ENCODE data around the gene ZFYVE19. TPM values are rescaled to one million over a fixed set of nuclear protein-coding genes. Genes with fewer than 3 reads are reported as not detected.

Gene ZFYVE19
- total RNA-seq, 1 donor from 2014 or later: 26.7 TPM

- ATAC-seq (no peak), DNase-seq (no peak)
- no peak for TF ChIP-seq CTCF (IDR thresholded peaks at IDR 0.05)
- Histone ChIP-seq H3K9me3 (no peaks in the 10 kb centered on the region), H3K36me3 (no peaks in the 10 kb centered on the region), H3K27ac (no peak overlapping the region), H3K4me1 (peaks cover 19% of the 10 kb centered on the region), H3K27me3 (no peaks in the 10 kb centered on the region), H3K4me3 (no peak overlapping the region)
- intact Hi-C loops (cut with DNase I): no loop called here
Observed at GRCh38 chr15:40799523-40799922, 7.4 kb upstream of the ZFYVE19 start.

GRCh38 chr15:40803076-40803475 is 3.8 kb upstream of the ZFYVE19 start:
- H3K36me3 ChIP-seq: no peaks in the 10 kb centered on the region
- intact Hi-C loops (cut with DNase I): no loop called here
- no peaks in the 10 kb centered on the region for H3K9me3 ChIP-seq
- no peak overlapping the region for H3K4me3 ChIP-seq
- DNase-seq (no peak), ATAC-seq (no peak)
- no peaks in the 10 kb centered on the region for H3K27me3 ChIP-seq
- H3K27ac ChIP-seq: no peak overlapping the region
- H3K4me1 ChIP-seq: peaks cover 16% of the 10 kb centered on the region
- TF ChIP-seq CTCF (IDR thresholded peaks at IDR 0.05): no peak

GRCh38 chr15:40803688-40804087 is 3.2 kb upstream of the ZFYVE19 start:
- no peak for TF ChIP-seq CTCF (IDR thresholded peaks at IDR 0.05)
- DNase-seq (no peak), ATAC-seq (no peak)
- Histone ChIP-seq H3K36me3 (no peaks in the 10 kb centered on the region), H3K27me3 (no peaks in the 10 kb centered on the region), H3K4me1 (peaks cover 22% of the 10 kb centered on the region), H3K27ac (no peak overlapping the region), H3K4me3 (no peak overlapping the region), H3K9me3 (no peaks in the 10 kb centered on the region)
- intact Hi-C loops (cut with DNase I): no loop called here

GRCh38 chr15:40806672-40807027 is 239 bp upstream of the ZFYVE19 start:
- intact Hi-C loops (cut with DNase I): no loop called here
- ATAC-seq (no peak), DNase-seq (no peak)
- no peak for TF ChIP-seq CTCF (IDR thresholded peaks at IDR 0.05)
- H3K4me3 ChIP-seq: peak overlapping the region; percentile 69
- no peaks in the 10 kb centered on the region for H3K9me3 ChIP-seq
- H3K27me3 ChIP-seq: no peaks in the 10 kb centered on the region
- H3K36me3 ChIP-seq: peaks cover 10% of the 10 kb centered on the region
- H3K4me1 ChIP-seq: peaks cover 22% of the 10 kb centered on the region
- H3K27ac ChIP-seq: peak overlapping the region; percentile 91

- H3K9me3 ChIP-seq: no peaks in the 10 kb centered on the region
- peak overlapping the region; percentile 91 for H3K27ac ChIP-seq
- peaks cover 16% of the 10 kb centered on the region for H3K36me3 ChIP-seq
- H3K4me1 ChIP-seq: peaks cover 22% of the 10 kb centered on the region
- TF ChIP-seq CTCF (IDR thresholded peaks at IDR 0.05): no peak
- ATAC-seq: no peak
- no peaks in the 10 kb centered on the region for H3K27me3 ChIP-seq
- H3K4me3 ChIP-seq: peak overlapping the region; percentile 69
- DNase-seq: no peak
- intact Hi-C loops (cut with DNase I): no loop called here
Observed at GRCh38 chr15:40807888-40808461, 1.1 kb downstream of the ZFYVE19 start.

All from upper lobe of right lung (tissue), 1 donor.